OCI-LY7 (cell line): Measurements from ENCODE around the gene ASMTL. TPM values are rescaled to one million over a fixed set of nuclear protein-coding genes. Genes with fewer than 3 reads are reported as not detected.

Experiments
- BruUV-seq: library from RNA; stranded (reverse); fragments of 400-500 nt; replicated peaks from 2 replicates; lab custom pipeline; 2021; lab: Mats Ljungman, UMichigan
- CTCF ChIA-PET: fragments of 300-600 bp; sonication (Branson Sonifier 250); formaldehyde crosslinking; loops from one replicate; lab custom pipeline; 2022; ENCODE audit warnings: antibody characterized with exemption; ENCODE audit not compliant: unreplicated experiment; lab: Charles Lee
- POLR2A ChIA-PET: fragments of 300-600 bp; sonication (Branson Sonifier 250); formaldehyde crosslinking; loops from one replicate; lab custom pipeline; 2022; ENCODE audit warnings: antibody characterized with exemption; lab: Charles Lee
- DNase-seq: peaks from one replicate; pipeline ENCODE4 v3.0.0-alpha.2; 2015; ENCODE audit warnings: low spot score
- H2AFZ ChIP-seq: fragments of 200-600 bp; sonication (generic), shearing (Covaris generic); 2 replicates; pipeline ENCODE4 v1.6.1; 2014; ENCODE audit warnings: mild to moderate bottlenecking, antibody characterized with exemption, low read length, moderate library complexity
- H3K27ac ChIP-seq: fragments of 200-600 bp; sonication (generic); 2 replicates; pipeline ENCODE4 v1.5.1; 2014; ENCODE audit warnings: mixed run types, low read depth, mild to moderate bottlenecking, moderate library complexity, low read length, inconsistent platforms; ENCODE audit not compliant: poor library complexity, severe bottlenecking
- H3K36me3 ChIP-seq: fragments of 200-600 bp; sonication (generic); 2 replicates; pipeline ENCODE4 v1.6.1; 2014; ENCODE audit warnings: mild to moderate bottlenecking, antibody characterized with exemption, low read length, moderate library complexity, mixed read lengths; ENCODE audit not compliant: insufficient read depth
- H3K4me1 ChIP-seq: fragments of 200-600 bp; sonication (generic); 2 replicates; pipeline ENCODE4 v1.5.1; 2014; ENCODE audit warnings: mild to moderate bottlenecking, low read length; ENCODE audit not compliant: insufficient read depth, poor library complexity, severe bottlenecking
- H3K4me2 ChIP-seq: fragments of 200-600 bp; sonication (generic); 2 replicates; pipeline ENCODE4 v1.6.1; 2014; ENCODE audit warnings: mild to moderate bottlenecking, low read length
- H3K4me3 ChIP-seq: fragments of 200-600 bp; sonication (generic); 2 replicates; pipeline ENCODE4 v1.5.1; 2014; ENCODE audit warnings: mild to moderate bottlenecking, low read depth, low read length; ENCODE audit not compliant: poor library complexity, severe bottlenecking
- H3K79me2 ChIP-seq: fragments of 200-600 bp; sonication (generic); 2 replicates; pipeline ENCODE4 v1.6.1; 2016; ENCODE audit warnings: low read depth, mild to moderate bottlenecking, low read length, moderate library complexity, mixed read lengths; ENCODE audit not compliant: insufficient read depth
- H3K9me2 ChIP-seq: fragments of 200-600 bp; sonication (generic); 2 replicates; pipeline ENCODE4 v1.6.1; 2016; ENCODE audit warnings: mild to moderate bottlenecking, low read length, mixed read lengths; ENCODE audit not compliant: insufficient read depth
- H3K9me3 ChIP-seq: fragments of 200-600 bp; sonication (generic); 2 replicates; pipeline ENCODE4 v1.6.1; 2014; ENCODE audit warnings: mild to moderate bottlenecking, mixed run types, low read length, mixed read lengths
- H4K20me1 ChIP-seq: fragments of 200-600 bp; sonication (generic); 2 replicates; pipeline ENCODE4 v1.6.1; 2014; ENCODE audit warnings: mild to moderate bottlenecking, antibody characterized with exemption, low read length, moderate library complexity, mixed read lengths; ENCODE audit not compliant: insufficient read depth
- CTCF ChIP-seq: fragments of 200-600 bp; sonication (generic); conservative IDR thresholded peaks from 2 replicates; pipeline ENCODE4 v1.5.1; 2014; ENCODE audit warnings: mild to moderate bottlenecking, antibody characterized with exemption, low read length, moderate library complexity, mixed read lengths
- EZH2phosphoT487 ChIP-seq: fragments of 200-600 bp; sonication (generic); IDR thresholded peaks from 2 replicates; pipeline ENCODE4 v1.6.1; 2018; ENCODE audit warnings: low read depth, borderline replicate concordance, mild to moderate bottlenecking, mixed run types, antibody characterized with exemption, low read length, moderate library complexity, mixed read lengths
- intact Hi-C: fragments of 100-400 bp; cut with micrococcal nuclease; formaldehyde crosslinking; loops from one replicate; pipeline ENCODE4 v1.10.0; 2022; ENCODE audit not compliant: unreplicated experiment
- total RNA-seq, 2 experiments: library from RNA; depleted of rRNA in 1 of 2; stranded (reverse); fragments of >200 nt in 1 of 2; shearing (Covaris generic) in 1 of 2; gene quantifications; 2 replicates each; pipeline ENCODE4 v1.2.3, GENCODE V29; 2014 to 2022

ASMTL gene
- total RNA-seq, 2 experiments from 2014 or later = 17.2 to 37.0 TPM

- Histone ChIP-seq H3K4me1 (no peaks in the 10 kb centered on the region), H4K20me1 (no peaks in the 10 kb centered on the region), H3K4me3 (no peak overlapping the region), H2AFZ (no peak overlapping the region), H3K79me2 (no peaks in the 10 kb centered on the region), H3K27ac (no peak overlapping the region), H3K4me2 (no peak overlapping the region), H3K9me2 (no peaks in the 10 kb centered on the region), H3K36me3 (peaks cover 92% of the 10 kb centered on the region), H3K9me3 (peaks cover 16% of the 10 kb centered on the region)
- intact Hi-C loops = no loop called here
- no peak for DNase-seq
- BruUV-seq = no TSS peak
- POLR2A ChIA-PET = no interaction called here
- no peak for TF ChIP-seq EZH2phosphoT487
- no peak for TF ChIP-seq CTCF
- CTCF ChIA-PET = no interaction called here
Observed at GRCh38 chrX:1419545-1420355, 33.0 kb downstream of the ASMTL start.

DNA sequence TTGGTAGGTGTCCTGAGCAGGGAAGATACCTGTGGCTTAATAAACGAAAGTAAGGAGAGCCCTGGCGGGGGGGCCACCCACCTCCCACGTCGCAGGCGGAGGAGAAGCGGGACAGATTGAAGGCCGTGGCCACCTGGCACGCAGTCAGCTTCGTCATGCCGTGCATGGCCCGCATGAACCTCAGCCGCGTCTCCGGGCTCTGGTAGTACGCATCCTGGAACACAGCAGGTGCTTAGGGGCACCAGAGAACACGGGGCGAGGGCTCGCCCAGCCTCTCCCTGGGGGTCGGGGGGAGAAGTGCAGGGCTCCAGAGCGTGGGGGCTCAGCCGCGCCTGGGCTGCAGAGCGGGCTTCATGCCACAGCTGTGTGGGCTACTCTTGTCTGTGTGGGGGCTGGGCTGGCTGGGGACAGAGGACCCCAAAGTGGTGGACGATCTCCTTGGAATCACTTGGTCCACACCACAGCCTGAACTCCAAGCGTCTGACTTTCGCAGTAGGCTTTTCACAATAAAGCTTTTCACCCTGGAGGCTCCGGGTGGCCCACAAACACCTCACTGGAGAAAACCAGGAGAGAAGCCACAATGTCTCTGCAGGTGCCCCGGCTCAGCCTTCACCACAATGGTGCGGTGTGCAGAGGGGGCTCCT is 33.7 kb downstream of the ASMTL start:
- H3K4me2 ChIP-seq = no peak overlapping the region
- ChIA-PET CTCF (no interaction called here), POLR2A (no interaction called here)
- no TSS peak for BruUV-seq
- no peak overlapping the region for H3K4me3 ChIP-seq
- intact Hi-C loops = no loop called here
- H3K9me3 ChIP-seq = peaks cover 16% of the 10 kb centered on the region
- no peak for DNase-seq
- TF ChIP-seq EZH2phosphoT487 = no peak
- no peak for TF ChIP-seq CTCF
- no peaks in the 10 kb centered on the region for H4K20me1 ChIP-seq
- no peak overlapping the region for H2AFZ ChIP-seq
- H3K27ac ChIP-seq = no peak overlapping the region
- H3K36me3 ChIP-seq = peaks cover 92% of the 10 kb centered on the region
- no peaks in the 10 kb centered on the region for H3K79me2 ChIP-seq
- no peaks in the 10 kb centered on the region for H3K4me1 ChIP-seq
- H3K9me2 ChIP-seq = no peaks in the 10 kb centered on the region
